CD14-positive monocyte (primary cell): ENCODE measurements around the gene CCNQ. TPM values are rescaled to one million over a fixed set of nuclear protein-coding genes. Genes with fewer than 3 reads are reported as not detected.

Experiments used
- DNase-seq, 3 donors: peaks; one replicate each; pipeline ENCODE4 v3.0.0-alpha.2; 2011 to 2022
- H2AFZ ChIP-seq: 2 replicates; pipeline ENCODE4 v1.6.0; 2012; ENCODE audit warnings: mild to moderate bottlenecking, low read depth, low read length, inconsistent platforms; ENCODE audit not compliant: insufficient read depth, poor library complexity, severe bottlenecking
- H3K27ac ChIP-seq, 2 donors: 1 replicate in 1 of 2; 2 replicates in 1 of 2; pipeline ENCODE4 v1.5.1; 2012 to 2013; ENCODE audit warnings: low read length in 2 of 2, control low read depth in 1 of 2, inconsistent platforms in 1 of 2, low read depth in 1 of 2, mild to moderate bottlenecking in 1 of 2
- H3K27me3 ChIP-seq, 2 donors: one replicate each; pipeline versions ENCODE4 v1.6.0 to v1.6.1; 2011 to 2013; ENCODE audit warnings: low read length in 2 of 2; ENCODE audit not compliant: control insufficient read depth in 2 of 2, insufficient read depth in 2 of 2
- H3K36me3 ChIP-seq, 2 donors: replicated peaks in 1 of 2; 1 replicate in 1 of 2; 2 replicates in 1 of 2; pipeline versions ENCODE4 v1.5.1 to v1.6.1; 2012 to 2013; ENCODE audit warnings: low read length in 2 of 2, control low read depth in 1 of 2, inconsistent platforms in 1 of 2, mild to moderate bottlenecking in 1 of 2; ENCODE audit not compliant: insufficient read depth in 2 of 2, control insufficient read depth in 1 of 2
- H3K4me1 ChIP-seq, 2 donors: 1 replicate in 1 of 2; 2 replicates in 1 of 2; pipeline versions ENCODE4 v1.5.1 to v1.6.1; 2012 to 2013; ENCODE audit warnings: low read length in 2 of 2, control low read depth in 1 of 2, inconsistent platforms in 1 of 2, mild to moderate bottlenecking in 1 of 2, moderate library complexity in 1 of 2; ENCODE audit not compliant: insufficient read depth in 2 of 2, control insufficient read depth in 1 of 2
- H3K4me2 ChIP-seq: replicated peaks from 2 replicates; pipeline ENCODE3; 2012; ENCODE audit warnings: low read length, moderate library complexity, mild to moderate bottlenecking; ENCODE audit not compliant: poor library complexity, severe bottlenecking; ENCODE audit errors: extremely low read depth
- H3K4me3 ChIP-seq, 3 experiments: fragments of 200-600 bp in 1 of 3; sonication (generic) in 1 of 3; replicated peaks in 1 of 3; 1 replicate in 2 of 3; 2 replicates in 1 of 3; pipeline ENCODE4 v1.5.1; 2011 to 2013; ENCODE audit warnings: low read length in 3 of 3, mild to moderate bottlenecking in 3 of 3, control low read depth in 2 of 3, low read depth in 2 of 3, inconsistent platforms in 1 of 3, moderate library complexity in 1 of 3
- H3K79me2 ChIP-seq: 2 replicates; pipeline ENCODE4 v1.6.0; 2012; ENCODE audit warnings: mild to moderate bottlenecking, control low read depth, inconsistent platforms, low read length, moderate library complexity; ENCODE audit not compliant: insufficient read depth
- H3K9ac ChIP-seq: 2 replicates; pipeline ENCODE4 v1.6.0; 2017; ENCODE audit warnings: low read length, mild to moderate bottlenecking; ENCODE audit not compliant: insufficient read depth, poor library complexity, severe bottlenecking
- H3K9me3 ChIP-seq, 2 donors: replicated peaks in 1 of 2; 1 replicate in 1 of 2; 2 replicates in 1 of 2; pipeline versions ENCODE4 v1.5.1 to v1.6.1; 2012 to 2013; ENCODE audit warnings: low read length in 2 of 2, control low read depth in 1 of 2; ENCODE audit not compliant: control insufficient read depth in 1 of 2, insufficient read depth in 1 of 2
- H4K20me1 ChIP-seq: 2 replicates; pipeline ENCODE4 v1.6.0; 2012; ENCODE audit warnings: mild to moderate bottlenecking, low read length, control low read depth, moderate library complexity; ENCODE audit not compliant: insufficient read depth
- H3K27ac Mint-ChIP-seq, 7 donors: one replicate each; pipeline ENCODE4 v1.8.0; 2020; ENCODE audit warnings: mild to moderate bottlenecking in 7 of 7, mixed read lengths in 7 of 7, moderate library complexity in 6 of 7, inconsistent platforms in 2 of 7
- H3K27me3 Mint-ChIP-seq, 3 donors: one replicate each; pipeline ENCODE4 v1.8.0; 2021 to 2022; ENCODE audit warnings: low read depth in 3 of 3, mild to moderate bottlenecking in 3 of 3, mixed read lengths in 3 of 3, moderate library complexity in 3 of 3, inconsistent platforms in 1 of 3
- H3K36me3 Mint-ChIP-seq, 2 donors: one replicate each; pipeline ENCODE4 v1.8.0; 2020; ENCODE audit warnings: mixed read lengths in 2 of 2, inconsistent platforms in 1 of 2, mild to moderate bottlenecking in 1 of 2
- H3K4me1 Mint-ChIP-seq: one replicate; pipeline ENCODE4 v1.8.0; 2020; ENCODE audit warnings: mild to moderate bottlenecking, mixed read lengths
- H3K4me3 Mint-ChIP-seq, 2 donors: one replicate each; pipeline ENCODE4 v1.8.0; 2020; ENCODE audit warnings: mild to moderate bottlenecking in 2 of 2, mixed read lengths in 2 of 2, moderate library complexity in 1 of 2
- H3K9me3 Mint-ChIP-seq, 7 donors: one replicate each; pipeline ENCODE4 v1.8.0; 2020 to 2022; ENCODE audit warnings: mixed read lengths in 7 of 7, mild to moderate bottlenecking in 6 of 7, moderate library complexity in 6 of 7, inconsistent platforms in 2 of 7
- CTCF ChIP-seq: fragments of 200-600 bp; IDR thresholded peaks from one replicate; pipeline ENCODE4 v1.8.0; 2022; ENCODE audit warnings: antibody characterized with exemption, mild to moderate bottlenecking
- WGBS: methylation state at CpG from one replicate; pipeline ENCODE4 v1.1.5; 2013; ENCODE audit warnings: missing lambda C conversion rate; ENCODE audit not compliant: insufficient coverage; 5-methylcytosine and 5-hydroxymethylcytosine counted together
- intact Hi-C, 2 donors: fragments of 100-400 bp; cut with micrococcal nuclease; formaldehyde crosslinking; loops; one replicate each; pipeline versions ENCODE4 v1.15.0 to v1.15.1; 2023
- polyA plus RNA-seq, 3 donors: library from polyadenylated mRNA; depleted of rRNA in 1 of 3; unstranded in 2 of 3; stranded (reverse) in 1 of 3; fragments of 300-500 nt in 2 of 3; fragments of >200 nt in 1 of 3; fragmentation: Illumina TruSeq in 2 of 3; gene quantifications; 1 replicate in 2 of 3; 2 replicates in 1 of 3; pipeline ENCODE4 v1.2.3, GENCODE V29; 2012 to 2021

Gene CCNQ
- polyA plus RNA-seq, 3 donors: 21.8 to 35.6 (median 29.3) TPM

- H3K9me3 ChIP-seq: no peaks in the 10 kb centered on the region
- no peaks in the 10 kb centered on the region for H3K36me3 ChIP-seq
- H3K79me2 ChIP-seq: no peaks in the 10 kb centered on the region
- DNase-seq: no peak
- H3K4me1 Mint-ChIP-seq: no peaks in the 10 kb centered on the region
- H3K4me3 ChIP-seq: no peak overlapping the region
- H3K4me2 ChIP-seq: no peak overlapping the region
- intact Hi-C loops: no loop called here
- no peaks in the 10 kb centered on the region for H3K36me3 Mint-ChIP-seq
- H3K27me3 ChIP-seq: no peaks in the 10 kb centered on the region
- H3K4me1 ChIP-seq: no peaks in the 10 kb centered on the region
- no peak overlapping the region for H3K9ac ChIP-seq
- H4K20me1 ChIP-seq: no peaks in the 10 kb centered on the region
- H3K4me3 Mint-ChIP-seq: no peak overlapping the region
- no peak for TF ChIP-seq CTCF
- no peak overlapping the region for H3K27ac Mint-ChIP-seq
- peaks cover 0 to 7% (median 0%) of the 10 kb centered on the region in 7 donors for H3K9me3 Mint-ChIP-seq
- no peak overlapping the region for H2AFZ ChIP-seq
- no peak overlapping the region for H3K27ac ChIP-seq
- WGBS: 94% methylated on average over 3 of the region's 21 CpGs
- peaks cover 5 to 10% (median 6%) of the 10 kb centered on the region in 3 donors for H3K27me3 Mint-ChIP-seq
These were observed 26.5 kb upstream of the CCNQ start for GRCh38 chrX:153625271-153626024.

GRCh38 chrX:153624196-153625091, 25.5 kb upstream of the CCNQ start:
- no peaks in the 10 kb centered on the region for H3K4me1 ChIP-seq

More at GRCh38 chrX:153624196-153625091, 25.5 kb upstream of the CCNQ start:
- no peak overlapping the region for H3K4me3 Mint-ChIP-seq
- H3K9me3 Mint-ChIP-seq: peaks cover 0 to 3% (median 0%) of the 10 kb centered on the region in 7 donors
- TF ChIP-seq CTCF: no peak
- intact Hi-C loops: no loop called here
- Histone ChIP-seq H3K4me2 (no peak overlapping the region), H4K20me1 (no peaks in the 10 kb centered on the region), H3K9ac (no peak overlapping the region), H3K9me3 (no peaks in the 10 kb centered on the region), H3K4me3 (no peak overlapping the region), H3K27me3 (no peaks in the 10 kb centered on the region), H2AFZ (no peak overlapping the region), H3K79me2 (no peaks in the 10 kb centered on the region), H3K36me3 (no peaks in the 10 kb centered on the region), H3K27ac (no peak overlapping the region)
- no peaks in the 10 kb centered on the region for H3K36me3 Mint-ChIP-seq
- H3K27me3 Mint-ChIP-seq: peaks cover 3 to 7% (median 5%) of the 10 kb centered on the region in 3 donors
- H3K27ac Mint-ChIP-seq: no peak overlapping the region
- H3K4me1 Mint-ChIP-seq: no peaks in the 10 kb centered on the region
- 90% methylated on average over 4 of the region's 15 CpGs for WGBS
- no peak for DNase-seq
